ENCODE data around the gene NISCH. TPM values are rescaled to one million over a fixed set of nuclear protein-coding genes. Genes with fewer than 3 reads are reported as not detected.
A peak's percentile ranks its signal among the peaks of the same experiment; 100 is the strongest.

The NISCH gene
- total RNA-seq, 1 experiment from 2014 or later = 19.0 TPM

DNA sequence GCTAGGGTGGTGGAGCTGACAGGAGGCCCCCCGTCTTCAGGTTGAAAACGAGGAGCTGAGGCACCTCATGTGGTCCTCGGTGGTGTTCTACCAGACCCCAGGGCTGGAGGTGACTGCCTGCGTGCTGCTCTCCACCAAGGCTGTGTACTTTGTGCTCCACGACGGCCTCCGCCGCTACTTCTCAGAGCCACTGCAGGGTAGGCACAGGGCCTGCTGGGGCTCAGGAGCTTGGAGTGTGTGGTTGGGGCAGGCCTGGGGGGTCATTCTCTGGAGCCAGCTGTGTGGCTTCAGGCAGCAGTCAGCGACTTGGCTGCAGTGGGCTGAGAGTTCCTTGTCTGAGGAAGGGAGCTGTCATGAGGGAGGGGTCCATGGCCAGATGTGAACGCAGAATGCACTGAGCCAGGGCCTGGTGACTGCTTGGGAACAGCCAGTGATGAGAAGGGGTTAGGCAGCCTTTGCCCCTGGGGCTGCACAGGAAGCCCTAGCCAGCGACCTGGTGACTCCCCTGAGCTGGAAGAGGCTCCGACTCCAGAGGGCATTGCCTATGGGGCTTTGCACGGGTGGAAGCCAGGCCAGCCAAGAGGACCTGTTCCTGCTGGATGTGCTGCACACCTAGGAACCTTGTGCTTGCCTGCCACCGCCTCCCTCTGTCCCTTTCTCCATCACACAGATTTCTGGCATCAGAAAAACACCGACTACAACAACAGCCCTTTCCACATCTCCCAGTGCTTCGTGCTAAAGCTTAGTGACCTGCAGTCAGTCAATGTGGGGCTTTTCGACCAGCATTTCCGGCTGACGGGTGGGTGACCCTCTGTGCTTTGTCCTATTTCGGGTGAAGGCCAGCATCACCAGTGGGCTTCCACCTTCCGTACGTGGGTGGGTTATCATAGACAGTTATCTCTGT lies 34.9 kb downstream of the NISCH start:
- no peak for DNase-seq (ENCODE audit: low read depth)

DNA sequence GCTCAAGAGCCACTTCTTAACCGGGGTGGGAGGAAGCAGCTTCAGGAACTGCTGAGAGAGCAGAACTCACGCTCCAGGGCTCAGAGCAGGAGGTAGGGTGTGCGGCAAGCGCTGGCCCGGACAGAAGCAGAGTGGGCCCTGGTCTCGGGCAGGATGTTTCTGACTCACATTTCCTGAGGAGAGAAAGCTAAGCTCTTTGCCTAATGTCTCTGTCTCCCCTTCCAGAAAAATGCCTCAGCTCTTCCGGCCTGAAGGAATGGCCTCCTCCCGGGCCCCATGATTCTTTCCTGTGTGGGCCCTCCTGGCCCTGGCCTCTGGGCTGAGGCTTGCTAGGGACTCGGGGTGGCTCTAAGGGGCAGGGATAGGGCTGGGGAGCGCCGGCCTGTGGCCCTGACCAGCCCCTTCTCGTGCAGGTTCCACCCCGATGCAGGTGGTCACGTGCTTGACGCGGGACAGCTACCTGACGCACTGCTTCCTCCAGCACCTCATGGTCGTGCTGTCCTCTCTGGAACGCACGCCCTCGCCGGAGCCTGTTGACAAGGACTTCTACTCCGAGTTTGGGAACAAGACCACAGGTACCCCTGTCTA lies 35.6 kb downstream of the NISCH start:
- peak; percentile 67 for DNase-seq (ENCODE audit: low read depth)

DNA sequence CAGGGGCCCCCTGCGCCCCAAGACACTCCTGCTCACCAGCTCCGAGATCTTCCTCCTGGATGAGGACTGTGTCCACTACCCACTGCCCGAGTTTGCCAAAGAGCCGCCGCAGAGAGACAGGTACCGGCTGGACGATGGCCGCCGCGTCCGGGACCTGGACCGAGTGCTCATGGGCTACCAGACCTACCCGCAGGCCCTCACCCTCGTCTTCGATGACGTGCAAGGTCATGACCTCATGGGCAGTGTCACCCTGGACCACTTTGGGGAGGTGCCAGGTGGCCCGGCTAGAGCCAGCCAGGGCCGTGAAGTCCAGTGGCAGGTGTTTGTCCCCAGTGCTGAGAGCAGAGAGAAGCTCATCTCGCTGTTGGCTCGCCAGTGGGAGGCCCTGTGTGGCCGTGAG lies 36.7 kb downstream of the NISCH start:
- no peak for DNase-seq (ENCODE audit: low read depth)

DNA sequence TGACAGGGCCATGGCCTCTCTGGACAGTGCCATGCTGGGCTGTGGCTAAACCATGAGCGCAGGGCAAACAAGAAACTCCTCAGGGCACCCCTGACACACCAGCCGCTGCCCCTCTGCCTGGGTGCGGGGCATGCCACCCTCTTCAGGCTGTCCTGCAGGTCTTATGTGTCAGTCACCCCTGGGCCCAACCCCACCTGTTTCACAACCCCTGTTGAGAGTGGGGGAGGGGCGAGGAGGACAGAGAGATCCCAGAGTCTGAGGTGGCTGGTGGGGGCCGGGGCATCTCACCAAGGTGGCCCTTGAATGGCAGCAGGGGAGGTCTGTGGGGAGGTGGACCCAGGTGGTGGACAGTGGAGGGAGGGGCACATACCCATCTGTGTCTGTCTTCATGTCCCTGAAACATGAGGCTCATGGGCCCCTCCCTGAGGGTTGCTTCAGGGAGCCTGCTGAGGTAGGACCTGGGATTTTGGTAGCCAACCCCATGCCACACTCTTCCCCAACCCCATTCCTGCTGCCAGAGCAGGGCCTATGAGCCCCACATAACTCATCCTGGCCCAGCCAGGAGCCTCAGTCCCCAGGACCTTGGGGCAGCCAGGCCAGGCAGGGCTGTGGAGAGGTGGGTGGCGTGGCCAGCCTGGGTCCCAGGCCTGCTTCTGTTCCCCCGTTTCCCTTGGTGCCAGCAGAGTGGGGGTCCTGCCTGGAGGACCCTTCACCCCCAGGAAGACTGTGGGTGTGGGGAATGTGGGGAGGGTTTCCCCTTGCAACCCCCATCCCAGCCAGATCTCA lies 38.0 kb downstream of the NISCH start:
- no peak for DNase-seq (ENCODE audit: low read depth)

DNA sequence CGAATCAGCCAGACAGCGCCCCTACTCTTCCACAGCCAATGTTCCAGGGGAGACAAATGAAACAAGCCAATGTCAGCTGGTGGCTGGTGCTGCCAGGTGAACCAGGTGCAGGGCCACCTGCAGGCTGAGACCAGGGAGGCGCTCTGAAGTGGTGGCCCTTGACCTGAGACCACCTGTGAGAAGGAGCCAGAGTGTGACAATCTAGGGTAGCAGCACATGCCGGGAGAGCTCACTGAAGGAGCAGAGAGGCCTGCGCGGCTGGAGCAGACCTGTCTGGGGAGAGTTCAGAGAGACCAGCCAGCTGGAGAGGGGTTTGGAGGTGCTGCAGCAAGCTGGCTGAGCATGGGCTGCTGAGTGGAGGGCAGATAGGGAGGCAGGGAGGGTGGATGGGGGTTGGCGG lies 39.0 kb downstream of the NISCH start:
- DNase-seq (ENCODE audit: low read depth) = no peak

DNA sequence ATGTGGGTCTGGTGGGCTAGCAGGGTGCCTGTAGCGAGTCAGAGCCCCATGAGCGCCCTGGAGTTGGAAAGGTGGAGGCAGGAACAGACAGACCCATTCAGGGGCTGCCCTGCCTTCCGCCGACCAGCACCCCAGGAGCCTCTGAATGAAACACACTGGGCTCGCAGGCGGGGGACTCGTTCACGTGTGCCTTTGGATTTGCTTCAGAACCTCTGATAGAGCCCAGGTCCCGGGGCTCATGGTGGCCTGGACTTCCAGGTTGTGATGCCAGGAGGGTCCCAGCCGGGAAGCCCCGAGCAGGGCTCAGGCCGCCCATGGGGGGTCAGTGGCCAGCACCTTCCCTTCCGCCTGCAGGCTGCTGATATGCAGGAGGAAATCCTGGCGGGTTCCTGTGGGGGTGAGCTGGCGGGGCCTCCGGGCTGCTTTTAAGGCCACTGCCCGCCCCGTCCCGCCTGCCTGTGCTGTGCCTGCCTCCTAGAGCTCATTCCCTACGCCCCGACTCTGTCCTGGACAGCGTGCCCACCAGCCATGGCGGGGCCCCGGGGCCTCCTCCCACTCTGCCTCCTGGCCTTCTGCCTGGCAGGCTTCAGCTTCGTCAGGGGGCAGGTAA lies 39.6 kb downstream of the NISCH start, which contains the start of gene STAB1:
TSS of gene STAB1 (plus strand) at position 453 of the 610 bp plus-strand sequence. CDS start at position 529, 76 bp downstream.
- no peak for DNase-seq (ENCODE audit: low read depth)

- DNase-seq (ENCODE audit: low read depth) = no peak
These were observed 40.6 kb downstream of the NISCH start for GRCh38 chr3:52495777-52496602.

GRCh38 chr3:52498137-52499054 lies 43.0 kb downstream of the NISCH start:
- DNase-seq (ENCODE audit: low read depth) = peak; percentile 49

- DNase-seq (ENCODE audit: low read depth) = no peak
These were observed 45.6 kb downstream of the NISCH start for GRCh38 chr3:52501046-52501445.

DNA sequence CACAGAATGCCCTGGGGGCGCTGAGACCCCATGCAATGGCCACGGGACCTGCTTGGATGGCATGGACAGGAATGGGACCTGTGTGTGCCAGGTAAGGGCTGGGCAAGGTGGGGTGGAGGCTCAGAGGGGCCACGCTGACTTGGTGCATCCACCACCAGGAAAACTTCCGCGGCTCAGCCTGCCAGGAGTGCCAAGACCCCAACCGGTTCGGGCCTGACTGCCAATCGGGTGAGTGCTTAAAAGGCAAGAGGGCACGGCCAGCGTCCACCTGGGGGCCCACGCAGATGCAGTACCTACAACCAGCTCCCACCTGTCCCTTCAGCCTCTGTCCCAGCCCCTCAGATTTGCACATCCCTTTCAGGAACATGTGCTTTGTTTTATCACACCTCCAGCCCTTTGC lies 46.6 kb downstream of the NISCH start:
- DNase-seq (ENCODE audit: low read depth) = no peak

DNA sequence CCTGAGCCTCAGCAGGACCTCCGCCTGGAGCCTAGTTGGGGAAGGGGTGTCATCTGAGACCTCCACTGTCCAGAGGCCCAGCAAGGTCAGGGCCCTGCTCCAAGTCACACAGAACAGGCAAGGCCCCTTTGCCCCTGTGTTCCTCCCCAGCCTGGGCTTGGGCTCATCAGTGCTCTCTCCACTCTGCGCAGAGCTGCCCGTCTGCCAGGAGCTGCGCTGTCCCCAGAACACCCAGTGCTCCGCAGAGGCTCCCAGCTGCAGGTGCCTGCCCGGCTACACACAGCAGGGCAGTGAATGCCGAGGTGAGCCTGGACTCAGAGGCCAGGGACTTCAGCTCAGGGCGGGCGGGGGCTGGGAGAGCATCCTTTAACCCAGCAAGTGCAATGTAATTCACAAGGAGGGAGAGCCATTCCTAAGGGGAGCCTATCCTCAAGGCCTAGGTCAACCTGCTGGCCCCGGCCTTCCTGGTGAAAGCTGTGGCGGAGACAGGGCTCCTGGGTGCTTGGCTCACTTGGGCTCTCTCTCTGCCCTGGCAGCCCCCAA lies 47.5 kb downstream of the NISCH start:
- DNase-seq (ENCODE audit: low read depth) = no peak

- no peak for DNase-seq (ENCODE audit: low read depth)
These were observed 48.5 kb downstream of the NISCH start for GRCh38 chr3:52503788-52504424.

- no peak for DNase-seq (ENCODE audit: low read depth)
These were observed 49.6 kb downstream of the NISCH start for GRCh38 chr3:52504977-52505376.

- DNase-seq (ENCODE audit: low read depth) = no peak
These were observed 51.0 kb downstream of the NISCH start for GRCh38 chr3:52506266-52506966.

GRCh38 chr3:52507359-52507758 lies 52.0 kb downstream of the NISCH start:
- DNase-seq (ENCODE audit: low read depth) = peak; percentile 80

- no peak for DNase-seq (ENCODE audit: low read depth)
These were observed 54.4 kb downstream of the NISCH start for GRCh38 chr3:52509753-52510328.

DNA sequence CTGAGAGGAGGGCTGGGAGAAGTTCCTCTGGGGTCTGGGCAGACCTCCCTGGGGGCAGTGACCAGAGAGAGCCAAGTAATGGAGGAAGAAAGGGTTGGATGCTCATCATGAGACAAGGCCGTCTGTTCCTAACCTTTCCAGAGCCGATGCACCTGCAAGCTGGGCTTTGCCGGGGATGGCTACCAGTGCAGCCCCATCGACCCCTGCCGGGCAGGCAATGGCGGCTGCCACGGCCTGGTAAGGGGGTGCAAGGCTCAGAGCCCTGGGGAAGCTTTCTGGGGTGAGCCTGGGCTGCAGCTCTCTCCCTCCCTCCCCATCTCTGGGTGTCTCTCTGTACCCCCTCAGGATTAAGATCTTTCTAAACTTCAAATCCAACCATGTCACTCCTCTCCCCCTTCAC lies 56.1 kb downstream of the NISCH start:
- no peak for DNase-seq (ENCODE audit: low read depth)

- DNase-seq (ENCODE audit: low read depth) = no peak
These were observed 56.7 kb downstream of the NISCH start for GRCh38 chr3:52512105-52512504.

Measured in Daoy (cell line).